Motor neuron (in vitro differentiated cells): ENCODE measurements around the gene KLHL12. TPM values are rescaled to one million over a fixed set of nuclear protein-coding genes. Genes with fewer than 3 reads are reported as not detected.
"Not testable (repeated sequence)": the region's sequence is repeated elsewhere in the genome, so short reads cannot be mapped to it uniquely, and the experiment has no call there.

Experiments used
- ATAC-seq, 8 experiments: fragments of 200-7000 bp; cut with Tn5 transposase; replicated peaks in 6 of 8; 2 replicates each; pipeline ENCODE4 v1.8.0; 2021; ENCODE audit warnings: mild to moderate bottlenecking in 8 of 8, moderate library complexity in 8 of 8
- H3K27ac ChIP-seq, 2 donors: fragments of 250-450 bp; sonication (Bioruptor Pico); 2 replicates each; pipeline ENCODE4 v1.9.0; 2021; ENCODE audit warnings: antibody characterized with exemption in 2 of 2, mild to moderate bottlenecking in 2 of 2, moderate library complexity in 1 of 2
- H3K4me1 ChIP-seq, 2 donors: fragments of 250-450 bp; sonication (Bioruptor Pico); replicated peaks in 1 of 2; 2 replicates each; pipeline ENCODE4 v1.6.1; 2021; ENCODE audit warnings: antibody characterized with exemption in 2 of 2, mild to moderate bottlenecking in 2 of 2, moderate library complexity in 1 of 2
- H3K4me3 ChIP-seq, 5 donors: fragments of 250-450 bp; sonication (Bioruptor Pico); 2 replicates each; pipeline ENCODE4 v1.9.0; 2021; ENCODE audit warnings: antibody characterized with exemption in 5 of 5, mild to moderate bottlenecking in 5 of 5, moderate library complexity in 4 of 5
- WGBS, 10 experiments: fragments of 450-650 bp; shearing (Covaris generic); methylation state at CpG; one replicate each; pipeline ENCODE4 v1.0.0; 2022; 5-methylcytosine and 5-hydroxymethylcytosine counted together
- in situ Hi-C, 9 experiments: fragments of 400-800 bp; cut with MboI; loops; one replicate each; pipeline ENCODE4 v1.15.0; 2021; ENCODE audit warnings: low sequenced_read_pairs in 9 of 9, low pct_unique_long_range_greater_than_20kb in 2 of 9; ENCODE audit not compliant: unreplicated experiment in 9 of 9
- total RNA-seq, 8 experiments: library from RNA; unstranded; fragments of 300-600 nt; gene quantifications; 2 replicates each; pipeline versions ENCODE4 v1.2.3 to v1.2.4, GENCODE V29; 2022

Gene KLHL12
- total RNA-seq, 8 experiments from 2014 or later, result 16.4 to 42.5 (median 31.9) TPM

DNA sequence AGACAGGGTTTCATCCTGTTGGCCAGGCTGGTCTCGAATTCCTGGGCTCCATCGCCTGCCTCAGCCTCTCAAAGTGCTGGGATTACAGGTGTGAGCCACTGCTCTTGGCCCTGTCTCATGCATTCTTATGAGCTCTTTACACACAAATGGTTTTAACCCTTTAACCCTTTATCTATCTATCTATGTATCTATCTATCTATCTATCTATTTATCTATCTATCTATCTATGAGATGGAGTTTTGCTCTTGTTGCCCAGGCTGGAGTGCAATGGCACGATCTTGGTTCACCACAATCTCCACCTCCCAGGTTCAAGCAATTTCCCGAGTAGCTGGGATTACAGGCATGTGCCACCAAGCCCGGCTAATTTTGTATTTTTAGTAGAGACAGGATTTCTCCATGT lies 23.2 kb downstream of the KLHL12 start:
- H3K27ac ChIP-seq, ATAC-seq, H3K4me1 ChIP-seq, H3K4me3 ChIP-seq, in situ Hi-C loops: not testable (repeated sequence)
- WGBS, 10 experiments, result 50 to 100% (median 93%) methylated on average over 1 to 4 of the region's 5 CpGs; no CpG with 5 or more reads in 1 of the 10 experiments

DNA sequence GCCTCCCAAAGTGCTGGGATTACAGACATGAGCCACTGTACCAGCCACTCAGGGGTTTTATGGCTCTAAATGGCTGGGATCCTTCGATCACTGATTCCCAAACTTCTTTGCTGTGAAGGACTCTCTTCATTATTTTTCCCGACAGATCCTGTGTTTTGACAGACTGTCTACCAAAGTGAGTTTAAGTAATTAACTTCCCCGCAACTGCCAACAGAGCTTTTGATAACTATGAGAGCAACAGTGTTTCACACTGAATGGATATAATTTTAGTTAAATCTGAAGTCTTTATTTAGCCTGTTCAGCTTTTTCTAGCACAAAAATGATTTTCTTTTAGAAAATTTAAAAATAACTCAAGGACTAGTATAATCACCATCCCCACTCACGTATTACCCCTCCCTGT lies 25.5 kb downstream of the KLHL12 start:
- no peak overlapping the region for H3K27ac ChIP-seq
- ATAC-seq, result no peak
- no peak overlapping the region for H3K4me3 ChIP-seq
- H3K4me1 ChIP-seq, result no peaks in the 10 kb centered on the region
- in situ Hi-C loops, result no loop called here
- 80 to 100% (median 97%) methylated on average over 2 to 4 of the region's 4 CpGs for WGBS, 10 experiments

DNA sequence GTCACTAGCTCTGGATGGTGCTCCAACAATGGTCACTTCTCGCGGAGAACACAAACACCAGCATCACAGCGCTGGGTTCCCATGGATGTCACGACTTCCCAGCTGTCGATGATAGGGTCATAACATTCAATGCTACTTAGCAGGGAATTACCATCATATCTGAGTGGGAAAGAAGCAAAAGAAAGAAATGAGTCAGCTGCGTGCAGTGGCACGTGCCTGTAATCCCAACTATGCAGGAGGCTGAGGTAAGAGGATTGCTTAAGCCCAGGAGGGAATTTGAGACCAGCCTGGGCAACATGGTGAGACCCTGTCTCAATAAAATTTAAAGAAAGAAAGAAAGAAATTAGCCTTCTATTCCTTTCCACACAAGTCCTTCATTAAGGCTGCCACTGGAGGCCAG lies 34.5 kb downstream of the KLHL12 start:
- 76 to 100% (median 94%) methylated on average over 2 to 7 of the region's 7 CpGs; no CpG with 5 or more reads in 2 of the 10 experiments for WGBS, 10 experiments
- ATAC-seq, result no peak
- Histone ChIP-seq H3K4me1 (peaks cover 4 to 5% of the 10 kb centered on the region in 2 donors), H3K27ac (no peak overlapping the region), H3K4me3 (no peak overlapping the region)
- in situ Hi-C loops, result no loop called here

DNA sequence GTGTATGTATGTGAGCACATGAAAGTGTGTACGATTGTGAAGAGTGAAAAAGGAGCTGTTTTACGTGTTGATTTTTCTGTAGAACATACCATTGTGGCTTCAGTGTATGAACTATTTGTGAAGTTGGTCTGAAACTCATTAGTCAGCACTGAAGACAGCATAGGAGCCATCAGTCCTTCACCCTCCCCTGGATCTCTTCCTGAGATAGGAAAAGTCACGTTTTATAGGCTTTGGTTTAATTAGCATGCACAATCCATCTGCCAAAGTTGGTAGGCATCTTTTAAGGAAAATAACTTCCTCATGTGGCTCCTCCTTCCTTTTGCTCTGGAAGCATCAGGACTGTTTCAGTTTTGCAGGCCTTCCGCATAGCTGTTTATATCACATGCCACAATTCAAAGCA lies 36.6 kb downstream of the KLHL12 start:
- Histone ChIP-seq H3K4me1 (peaks cover 7 to 8% of the 10 kb centered on the region in 2 donors), H3K4me3 (no peak overlapping the region), H3K27ac (no peak overlapping the region)
- in situ Hi-C loops, result no loop called here
- WGBS, 10 experiments, result 29 to 100% (median 66%) methylated on average over 1 to 4 of the region's 4 CpGs
- no peak for ATAC-seq

DNA sequence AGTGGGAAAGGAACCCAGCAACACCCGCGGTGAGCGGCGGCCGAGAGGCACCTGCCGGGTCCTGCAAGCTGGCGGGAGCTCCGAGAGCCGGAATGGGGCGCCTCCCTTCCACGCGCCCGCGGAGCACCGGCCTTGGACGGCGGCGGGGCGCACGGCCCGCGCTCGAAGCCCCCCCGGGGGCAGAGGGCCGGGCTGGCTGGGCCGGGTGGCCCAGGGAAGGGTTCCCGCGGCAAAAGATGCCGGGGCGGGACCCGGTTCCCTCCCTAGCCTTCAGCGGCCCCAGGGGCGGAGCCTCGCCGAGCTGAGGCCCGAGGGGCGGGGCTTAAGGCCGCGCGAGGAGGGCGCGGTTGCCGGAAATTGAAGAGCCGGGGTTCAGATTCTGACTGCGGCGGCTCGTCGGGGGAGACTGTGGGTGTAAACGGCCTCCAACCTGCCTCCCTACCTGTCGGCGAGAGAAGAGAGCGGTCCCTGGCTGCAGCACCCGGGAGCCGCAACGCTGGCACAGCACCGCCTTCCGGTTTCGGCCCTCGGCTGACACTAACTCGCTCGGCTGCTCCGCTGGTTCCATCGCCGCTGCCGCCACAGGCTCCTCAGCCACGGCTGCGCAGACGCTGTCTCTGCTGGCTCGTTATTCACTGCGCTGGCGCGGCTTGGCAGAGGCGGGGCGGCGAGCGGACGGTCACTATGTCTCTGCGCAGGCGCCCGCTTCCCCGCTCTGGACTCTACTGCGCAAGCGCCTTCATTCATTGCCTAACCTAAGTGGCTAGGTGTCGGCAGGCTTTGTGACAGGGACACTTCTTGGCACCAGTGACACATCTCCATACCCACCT lies 38.3 kb downstream of the KLHL12 start, which contains the start of gene RABIF:
Gene RABIF, minus strand, starts transcription at position 619 of the 830 bp plus-strand sequence. Its CDS starts 51 bp downstream, at position 568.
- H3K4me1 ChIP-seq, result peaks cover 7 to 8% of the 10 kb centered on the region in 2 donors
- WGBS, 10 experiments, result 0 to 7% (median 0%) methylated on average over 1 to 16 of the region's 84 CpGs; no CpG with 5 or more reads in 3 of the 10 experiments
- H3K4me3 ChIP-seq, result peak within 1 kb of the TSS; percentile 54 to 73 (median 69)
- in situ Hi-C loops, result no loop called here
- ATAC-seq, result peak; percentile 91 to 96 (median 93)
- H3K27ac ChIP-seq, result peak within 1 kb of the TSS; percentile 86 to 88

DNA sequence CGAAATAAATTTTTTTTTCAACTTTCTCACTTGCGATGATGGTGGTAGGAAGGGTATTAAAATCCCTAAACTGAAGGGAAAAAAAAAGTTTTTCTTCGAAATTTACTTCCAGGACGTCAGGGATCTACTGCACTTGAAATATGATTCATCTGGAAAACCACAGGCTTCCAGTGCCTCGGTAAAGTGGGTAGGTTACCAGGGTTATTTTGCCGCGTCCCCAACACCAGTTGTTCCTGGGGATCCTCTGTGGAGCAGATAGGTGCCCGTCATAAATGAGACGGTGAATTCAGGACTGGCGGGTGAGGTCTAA lies 38.9 kb downstream of the KLHL12 start:
- in situ Hi-C loops, result no loop called here
- Histone ChIP-seq H3K4me1 (peaks cover 7 to 8% of the 10 kb centered on the region in 2 donors), H3K4me3 (peak overlapping the region; percentile 54 to 73 (median 69)), H3K27ac (peak overlapping the region; percentile 86 to 88)
- 0 to 12% (median 0%) methylated on average over 2 to 10 of the region's 10 CpGs; no CpG with 5 or more reads in 1 of the 10 experiments for WGBS, 10 experiments
- ATAC-seq, result peak in 1 of 8 experiments; percentile 5

DNA sequence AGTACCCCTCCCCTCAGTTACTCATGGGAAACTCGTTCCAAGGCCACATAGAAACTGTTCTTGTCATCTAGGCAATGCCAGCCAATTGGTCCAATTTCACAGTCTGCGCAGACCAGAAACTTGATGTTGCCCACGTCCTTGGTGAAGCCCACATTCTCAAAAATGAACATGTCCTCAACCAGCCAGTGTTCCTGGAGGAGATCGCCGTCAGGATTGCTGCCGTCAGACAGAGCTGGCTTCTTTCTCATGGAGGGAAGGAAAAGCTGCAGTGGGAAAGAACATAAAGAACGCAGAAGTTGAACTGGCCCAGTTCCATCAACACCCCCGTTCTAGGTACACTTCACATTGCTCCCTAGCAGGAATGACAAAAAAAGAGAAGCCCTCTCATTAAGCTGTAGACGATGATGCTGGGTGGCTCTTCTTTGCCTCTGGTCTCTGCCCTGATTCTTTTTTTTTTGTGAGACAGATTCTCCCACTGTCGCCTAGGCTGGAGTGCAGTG lies 46.0 kb downstream of the KLHL12 start:
- ATAC-seq, result no peak
- Histone ChIP-seq H3K4me3 (no peak overlapping the region), H3K4me1 (no peaks in the 10 kb centered on the region), H3K27ac (no peak overlapping the region)
- WGBS, 10 experiments, result 80 to 100% (median 92%) methylated on average over 1 to 10 of the region's 10 CpGs; no CpG with 5 or more reads in 1 of the 10 experiments
- in situ Hi-C loops, result no loop called here

DNA sequence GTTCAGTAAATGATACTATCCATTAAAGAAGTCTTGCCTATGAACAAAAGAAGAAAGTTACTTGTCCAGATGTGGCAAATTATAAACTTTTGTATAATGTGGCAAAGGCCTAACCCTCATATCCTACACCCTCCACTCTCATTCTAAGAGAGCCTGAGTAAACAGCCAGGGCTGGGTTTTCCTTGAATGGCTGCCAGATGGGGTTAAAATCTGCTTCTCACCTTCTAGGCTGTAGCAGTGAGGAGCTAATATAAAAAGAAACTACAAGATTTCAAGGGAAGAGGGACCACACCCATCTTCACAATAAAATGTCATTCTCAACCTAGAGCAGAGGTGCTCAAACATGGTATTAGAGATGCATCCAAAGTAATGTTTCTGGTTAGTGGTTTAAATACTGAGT lies 47.0 kb downstream of the KLHL12 start:
- H3K4me3 ChIP-seq, result no peak overlapping the region
- H3K27ac ChIP-seq, result no peak overlapping the region
- in situ Hi-C loops, result no loop called here
- no peaks in the 10 kb centered on the region for H3K4me1 ChIP-seq
- no peak for ATAC-seq

DNA sequence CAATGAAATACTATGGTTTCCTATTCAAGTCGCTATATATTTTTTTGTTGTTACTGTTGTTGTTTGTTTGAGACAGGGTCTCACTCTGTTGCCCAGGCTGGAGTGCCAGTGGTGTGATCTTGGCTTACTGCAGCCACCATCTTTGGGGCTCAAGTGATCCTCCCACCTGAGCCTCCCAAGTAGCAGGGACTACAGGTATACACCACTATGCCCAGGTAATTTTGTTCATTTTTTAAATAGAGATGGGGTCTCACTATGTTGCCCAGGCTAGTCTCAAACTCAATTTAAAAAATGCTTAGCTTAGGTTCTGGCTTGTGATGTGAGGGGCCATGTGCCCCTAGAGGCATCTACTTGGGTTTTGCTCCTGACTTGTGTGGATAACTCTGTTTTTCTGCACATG lies 47.9 kb downstream of the KLHL12 start:
- in situ Hi-C loops, result no loop called here
- Histone ChIP-seq H3K4me1 (no peaks in the 10 kb centered on the region), H3K27ac (no peak overlapping the region), H3K4me3 (no peak overlapping the region)
- no peak for ATAC-seq
- WGBS, 10 experiments, result 88 to 100% (median 100%) methylated on average over 1 of the region's 1 CpG; no CpG with 5 or more reads in 3 of the 10 experiments

DNA sequence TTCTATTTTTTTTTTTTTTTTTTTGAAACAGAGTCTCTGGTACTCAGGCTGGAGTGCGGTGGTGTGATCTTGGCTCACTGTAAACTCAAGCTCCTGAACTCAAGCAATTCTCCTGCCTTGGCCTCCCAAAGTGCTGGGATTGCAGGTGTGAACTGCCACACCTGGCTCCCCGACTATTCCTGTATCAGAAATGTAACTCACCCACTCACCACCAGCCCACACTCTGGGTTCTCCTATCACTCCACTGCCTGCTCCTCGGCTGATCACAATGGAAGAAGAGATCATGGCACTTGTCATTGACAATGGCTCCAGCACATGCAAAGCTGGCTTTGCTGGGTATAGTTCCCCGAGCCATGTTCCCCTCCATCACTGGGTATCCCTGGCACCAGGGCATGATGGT lies 54.0 kb downstream of the KLHL12 start:
- Histone ChIP-seq H3K4me3 (no peak overlapping the region), H3K27ac (no peak overlapping the region)

DNA sequence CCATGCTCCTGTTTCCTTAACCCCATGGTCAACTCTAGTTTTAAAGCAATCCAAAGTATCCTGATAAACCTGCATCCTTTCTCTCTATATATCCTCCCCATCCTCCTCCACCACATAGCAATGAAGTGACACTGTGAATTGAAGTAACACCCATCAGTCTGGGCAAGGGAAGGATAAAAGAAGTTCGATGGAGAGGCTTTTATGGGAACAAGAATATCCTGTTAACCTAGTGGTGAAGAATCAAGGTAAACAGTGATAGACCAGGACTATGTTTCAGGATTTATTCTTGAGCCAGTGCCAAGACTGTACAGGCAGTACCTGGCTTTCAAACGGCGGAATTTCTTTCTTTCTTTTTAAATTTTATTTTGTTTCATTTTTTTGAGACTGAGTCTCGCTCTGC lies 55.7 kb downstream of the KLHL12 start:
- no peak overlapping the region for H3K4me3 ChIP-seq
- in situ Hi-C loops, result no loop called here
- 0 to 100% (median 82%) methylated on average over 1 to 4 of the region's 4 CpGs; no CpG with 5 or more reads in 2 of the 10 experiments for WGBS, 10 experiments
- H3K27ac ChIP-seq, result no peak overlapping the region
- no peak for ATAC-seq
- H3K4me1 ChIP-seq, result no peaks in the 10 kb centered on the region

More for the DNA sequence above, 54.0 kb downstream of the KLHL12 start:
- H3K4me1 ChIP-seq, result no peaks in the 10 kb centered on the region
- 20 to 100% (median 80%) methylated on average over 1 to 4 of the region's 4 CpGs; no CpG with 5 or more reads in 2 of the 10 experiments for WGBS, 10 experiments
- in situ Hi-C loops, result no loop called here
- ATAC-seq, result no peak

DNA sequence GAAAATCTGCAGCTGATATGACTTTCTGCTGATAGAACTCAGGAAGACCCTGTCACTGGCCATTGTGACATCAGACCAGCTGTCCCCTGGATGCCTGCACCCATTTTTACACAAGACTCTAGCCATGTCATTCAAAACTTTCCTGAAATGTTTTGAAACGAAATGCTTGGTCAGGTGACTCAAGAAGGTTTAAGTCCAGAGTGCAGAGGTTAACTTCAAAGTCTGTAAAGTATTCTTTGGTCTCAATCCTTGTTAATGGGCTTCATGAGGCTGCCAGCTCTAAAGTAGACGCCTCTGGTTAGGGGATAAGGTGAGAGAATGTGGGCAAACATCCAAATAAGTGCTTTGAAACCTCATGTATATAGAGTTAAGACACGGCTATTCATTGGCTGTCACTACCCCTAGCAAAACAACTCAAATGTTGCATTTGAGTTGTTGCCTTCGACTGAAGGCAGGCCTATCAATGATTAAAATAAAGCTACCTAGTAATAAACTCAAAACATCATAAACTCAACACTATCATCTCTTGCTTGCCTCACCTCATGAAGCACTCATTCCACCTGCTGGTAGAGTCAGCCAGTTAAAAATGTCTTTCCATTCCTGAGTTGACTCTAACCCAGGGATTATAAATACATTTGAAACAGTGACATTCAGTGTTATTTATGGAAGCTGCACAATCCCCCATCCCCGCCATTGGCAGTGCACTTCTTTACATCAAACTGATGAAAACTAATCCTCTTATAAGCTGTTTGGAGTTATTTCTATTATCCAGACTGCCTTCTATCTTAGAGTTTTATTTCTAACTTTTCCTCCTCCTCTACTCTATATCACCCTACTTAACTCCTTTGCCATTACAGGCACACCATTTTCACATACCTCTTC lies 64.1 kb downstream of the KLHL12 start:
- in situ Hi-C loops, result no loop called here
- Histone ChIP-seq H3K27ac (no peak overlapping the region), H3K4me1 (peaks cover 2 to 3% of the 10 kb centered on the region in 2 donors), H3K4me3 (no peak overlapping the region)
- 23 to 88% (median 67%) methylated on average over 3 to 5 of the region's 5 CpGs; no CpG with 5 or more reads in 2 of the 10 experiments for WGBS, 10 experiments
- ATAC-seq, result no peak
